ENCODE data around the gene AGXT.

DNA sequence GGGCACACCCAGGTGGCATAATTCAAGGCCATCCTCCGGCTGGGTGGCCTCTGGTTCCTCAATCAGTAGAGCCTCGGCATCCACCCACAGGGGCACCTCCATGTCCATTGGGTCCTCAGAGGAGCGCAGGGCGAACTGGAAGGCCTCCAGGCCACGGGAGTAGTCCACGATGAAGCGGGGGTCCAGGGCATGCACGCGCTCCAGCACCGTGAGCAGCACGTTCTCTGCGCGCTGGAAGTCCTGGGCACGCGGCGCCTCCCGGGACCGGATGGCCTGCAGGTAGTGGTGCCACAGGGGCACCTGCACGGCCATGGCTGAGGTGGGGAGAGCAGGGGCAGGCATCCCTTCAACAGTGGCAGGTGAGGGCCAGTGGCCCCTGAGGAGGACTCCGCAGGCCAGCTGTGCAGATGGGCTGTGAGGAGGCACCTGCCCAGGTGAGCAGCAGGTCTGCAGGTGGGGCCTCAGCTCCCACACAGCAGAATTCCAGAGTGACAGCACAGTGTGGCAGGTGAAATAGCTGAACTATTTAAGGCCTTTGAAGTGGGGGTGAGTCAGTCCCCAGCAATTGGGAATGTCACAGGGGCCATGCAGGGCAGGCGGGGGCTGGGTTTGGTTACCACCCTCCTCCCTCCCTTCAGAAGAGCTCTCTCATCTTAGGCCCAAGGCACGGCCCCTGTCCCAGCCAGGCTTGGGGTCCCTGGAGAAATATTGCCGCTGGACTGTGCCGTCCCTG is 27.2 kb downstream of the AGXT start, which contains the start of gene MAB21L4:
- TF ChIP-seq POLR2A (IDR thresholded peaks at IDR 0.05; ENCODE audit: low read length) (no peak), GATA1 (IDR thresholded peaks at IDR 0.05; ENCODE audit: low read depth, low read length) (no peak)
